H1 (cell line): ENCODE results near the gene ANKH. TPM values are rescaled to one million over a fixed set of nuclear protein-coding genes. Genes with fewer than 3 reads are reported as not detected.

Experiments
- CTCF ChIA-PET: fragments of 300-600 bp; sonication (Branson Sonifier 250); formaldehyde crosslinking; loops from one replicate; lab custom pipeline; 2021; ENCODE audit not compliant: partially characterized antibody; lab: Charles Lee
- POLR2A ChIA-PET: fragments of 300-600 bp; sonication (Branson Sonifier 250); formaldehyde crosslinking; loops from one replicate; lab custom pipeline; 2021; ENCODE audit warnings: inconsistent platforms; ENCODE audit not compliant: partially characterized antibody; lab: Charles Lee
- DNase-seq, 2 experiments: peaks; one replicate each; pipeline versions ENCODE4 v3.0.0 to v3.0.0-alpha.2; 2010 to 2022; ENCODE audit warnings: low spot score in 2 of 2, low read depth in 1 of 2, mixed read lengths in 1 of 2
- FAIRE-seq: peaks from 2 replicates; lab custom pipeline; 2011; peaks lifted over from hg19 to GRCh38; lab: Jason Lieb, UNC
- H2AFZ ChIP-seq: 2 replicates; pipeline ENCODE4 v1.8.1; 2012; ENCODE audit warnings: low read length, inconsistent platforms
- H2AK5ac ChIP-seq: 2 replicates; pipeline ENCODE4 v1.6.1; 2013; ENCODE audit warnings: low read depth, low read length
- H2BK120ac ChIP-seq: replicated peaks from 2 replicates; pipeline ENCODE3; 2013; ENCODE audit warnings: low read depth, low read length, inconsistent platforms
- H2BK12ac ChIP-seq: 2 replicates; pipeline ENCODE4 v1.6.1; 2013; ENCODE audit warnings: low read depth, low read length
- H2BK15ac ChIP-seq: 2 replicates; pipeline ENCODE4 v1.6.1; 2013; ENCODE audit warnings: low read length
- H2BK20ac ChIP-seq: 2 replicates; pipeline ENCODE4 v1.6.1; 2013; ENCODE audit warnings: low read length
- H2BK5ac ChIP-seq: 2 replicates; pipeline ENCODE4 v1.6.1; 2013; ENCODE audit warnings: low read depth, low read length
- H3K14ac ChIP-seq: 2 replicates; pipeline ENCODE4 v1.6.1; 2013; ENCODE audit warnings: inconsistent platforms; ENCODE audit not compliant: insufficient read length
- H3K18ac ChIP-seq: 2 replicates; pipeline ENCODE4 v1.6.1; 2013; ENCODE audit warnings: low read length; ENCODE audit errors: extremely low read depth
- H3K23ac ChIP-seq: 2 replicates; pipeline ENCODE4 v1.6.1; 2013; ENCODE audit warnings: inconsistent platforms; ENCODE audit not compliant: insufficient read length
- H3K23me2 ChIP-seq: 2 replicates; pipeline ENCODE4 v1.6.1; 2013; ENCODE audit warnings: low read depth, low read length
- H3K27ac ChIP-seq: 2 replicates; pipeline ENCODE4 v1.6.1; 2011; ENCODE audit warnings: low read depth, low read length, inconsistent platforms
- H3K27me3 ChIP-seq, 4 experiments: replicated peaks in 1 of 4; 1 replicate in 1 of 4; 2 replicates in 3 of 4; pipeline versions ENCODE4 v1.6.1 to v1.8.1; 2011 to 2013; ENCODE audit warnings: low read length in 3 of 4, mild to moderate bottlenecking in 3 of 4, inconsistent platforms in 2 of 4, mixed read lengths in 2 of 4, moderate library complexity in 1 of 4; ENCODE audit not compliant: control insufficient read depth in 3 of 4, insufficient read depth in 3 of 4; ENCODE audit errors: extremely low read depth in 1 of 4
- H3K36me3 ChIP-seq, 4 experiments: 2 replicates each; pipeline versions ENCODE4 v1.6.1 to v1.8.1; 2011 to 2013; ENCODE audit warnings: mild to moderate bottlenecking in 4 of 4, low read length in 3 of 4, moderate library complexity in 2 of 4, control low read depth in 1 of 4, inconsistent platforms in 1 of 4; ENCODE audit not compliant: insufficient read depth in 4 of 4, control insufficient read depth in 2 of 4
- H3K4ac ChIP-seq: replicated peaks from 2 replicates; pipeline ENCODE3; 2013; ENCODE audit warnings: low read length, low read depth, mixed read lengths, inconsistent platforms; ENCODE audit not compliant: insufficient read length
- H3K4me1 ChIP-seq, 4 experiments: replicated peaks in 1 of 4; 1 replicate in 1 of 4; 2 replicates in 3 of 4; pipeline versions ENCODE4 v1.6.1 to v1.8.1; 2011 to 2013; ENCODE audit warnings: low read length in 3 of 4, inconsistent platforms in 2 of 4, mixed read lengths in 1 of 4; ENCODE audit not compliant: insufficient read depth in 4 of 4, control insufficient read depth in 3 of 4
- H3K4me2 ChIP-seq, 2 experiments: 2 replicates each; pipeline versions ENCODE4 v1.6.1 to v1.8.1; 2011 to 2013; ENCODE audit warnings: low read depth in 2 of 2, low read length in 2 of 2, control low read depth in 1 of 2, inconsistent platforms in 1 of 2, mild to moderate bottlenecking in 1 of 2; ENCODE audit not compliant: insufficient read depth in 1 of 2
- H3K4me3 ChIP-seq, 4 experiments: fragments of 200-600, 300-600 bp in 1 of 4; sonication (generic), shearing (Covaris generic), sonication (Bioruptor Twin) in 1 of 4; 2 replicates each; pipeline versions ENCODE4 v1.5.1 to v1.8.1; 2011 to 2016; ENCODE audit warnings: low read length in 4 of 4, low read depth in 3 of 4, control low read depth in 2 of 4, inconsistent platforms in 2 of 4, mild to moderate bottlenecking in 2 of 4, mixed read lengths in 1 of 4, moderate library complexity in 1 of 4; ENCODE audit not compliant: insufficient read depth in 2 of 4; ENCODE audit errors: extremely low read depth in 1 of 4
- H3K56ac ChIP-seq: replicated peaks from 2 replicates; pipeline ENCODE3; 2013; ENCODE audit warnings: low read depth, mild to moderate bottlenecking, mixed read lengths, low read length, inconsistent platforms; ENCODE audit not compliant: insufficient read length
- H3K79me1 ChIP-seq: 2 replicates; pipeline ENCODE4 v1.6.1; 2013; ENCODE audit warnings: low read depth, low read length, control low read depth
- H3K79me2 ChIP-seq, 2 experiments: 2 replicates each; pipeline versions ENCODE4 v1.6.1 to v1.8.1; 2012 to 2013; ENCODE audit warnings: low read length in 2 of 2, mild to moderate bottlenecking in 2 of 2, inconsistent platforms in 1 of 2; ENCODE audit not compliant: insufficient read depth in 2 of 2, control insufficient read depth in 1 of 2
- H3K9ac ChIP-seq, 4 experiments: replicated peaks in 1 of 4; 1 replicate in 1 of 4; 2 replicates in 3 of 4; pipeline versions ENCODE4 v1.6.1 to v1.8.1; 2011 to 2013; ENCODE audit warnings: low read depth in 3 of 4, low read length in 3 of 4, control low read depth in 2 of 4, mild to moderate bottlenecking in 2 of 4, moderate library complexity in 2 of 4, inconsistent platforms in 1 of 4; ENCODE audit errors: extremely low read depth in 1 of 4
- H3K9me3 ChIP-seq, 2 experiments: 2 replicates each; pipeline versions ENCODE4 v1.6.1 to v1.8.1; 2012 to 2013; ENCODE audit warnings: mild to moderate bottlenecking in 2 of 2, moderate library complexity in 2 of 2, control low read depth in 1 of 2, inconsistent platforms in 1 of 2, low read depth in 1 of 2, low read length in 1 of 2, mixed read lengths in 1 of 2; ENCODE audit not compliant: insufficient read depth in 2 of 2
- H4K20me1 ChIP-seq, 2 experiments: replicated peaks in 1 of 2; 2 replicates each; pipeline versions ENCODE3 to v1.8.1; 2011 to 2013; ENCODE audit warnings: inconsistent platforms in 2 of 2, low read length in 2 of 2, mild to moderate bottlenecking in 1 of 2; ENCODE audit not compliant: insufficient read depth in 2 of 2, control insufficient read depth in 1 of 2
- H4K5ac ChIP-seq: 2 replicates; pipeline ENCODE4 v1.6.1; 2013; ENCODE audit warnings: low read length, low read depth, mixed read lengths, inconsistent platforms; ENCODE audit not compliant: insufficient read length
- H4K8ac ChIP-seq: 2 replicates; pipeline ENCODE4 v1.8.0; 2013; ENCODE audit warnings: mild to moderate bottlenecking, moderate library complexity, low read length, inconsistent platforms; ENCODE audit not compliant: insufficient read depth; ENCODE audit errors: extremely low read depth
- H4K91ac ChIP-seq: replicated peaks from 2 replicates; pipeline ENCODE3; 2013; ENCODE audit warnings: low read length, mixed read lengths, inconsistent platforms; ENCODE audit not compliant: insufficient read length
- TEAD4 ChIP-seq: IDR thresholded peaks from 2 replicates; pipeline ENCODE4 v1.6.1; 2012; ENCODE audit warnings: low read depth, low read length, inconsistent platforms, mixed read lengths
- USF2 ChIP-seq: IDR thresholded peaks from 2 replicates; pipeline ENCODE4 v1.6.1; 2011; ENCODE audit warnings: low read length, improper control_type of control experiment
- WGBS, 2 experiments: shearing (Covaris generic) in 1 of 2; methylation state at CpG; one replicate each; pipeline versions ENCODE4 v1.1.6 to v1.1.7; 2013 to 2015; ENCODE audit warnings: low lambda C conversion rate in 2 of 2, mixed read lengths in 2 of 2, inconsistent platforms in 1 of 2, low coverage in 1 of 2, missing lambda C conversion rate in 1 of 2; ENCODE audit not compliant: insufficient replicate concordance in 2 of 2, insufficient coverage in 1 of 2, insufficient read length in 1 of 2; ENCODE audit errors: extremely low coverage in 1 of 2, missing lambda C conversion rate in 1 of 2; 5-methylcytosine and 5-hydroxymethylcytosine counted together
- polyA plus RNA-seq, 7 experiments: library from polyadenylated mRNA; depleted of rRNA in 3 of 7; stranded (reverse) in 5 of 7; unstranded in 2 of 7; fragments of >200 nt in 5 of 7; fragments of 200-250 nt in 2 of 7; gene quantifications; 1 replicate in 5 of 7; 2 replicates in 1 of 7; 4 replicates in 1 of 7; pipeline versions ENCODE4 v1.2.1 to v1.2.3, GENCODE V29; 2011 to 2013; ENCODE audit warnings: missing spikeins in 2 of 7, mixed read lengths in 2 of 7
- total RNA-seq: library from RNA; stranded (reverse); fragmentation: NEBNext Ultra II Directional; extraction: Animal tissue kit (Norgen Biotek cat#: 25700); gene quantifications from 2 replicates; pipeline ENCODE4 v1.2.1, GENCODE V29; 2021

ANKH gene
- total and polyA plus RNA-seq, 2 of the 8 experiments (the other 6 are each of a cell fraction or from before 2014, with no cell fraction given): 5.3 to 13.0 TPM

- Histone ChIP-seq H3K36me3 (no peaks in the 10 kb centered on the region), H3K56ac (no peak overlapping the region), H2BK15ac (no peak overlapping the region), H3K27me3 (no peaks in the 10 kb centered on the region), H3K4me1 (no peaks in the 10 kb centered on the region), H4K91ac (no peak overlapping the region), H3K9ac (no peak overlapping the region), H2BK5ac (no peak overlapping the region), H2BK120ac (no peak overlapping the region), H2BK20ac (no peak overlapping the region), H3K23ac (no peak overlapping the region), H3K23me2 (no peaks in the 10 kb centered on the region), H3K79me2 (no peaks in the 10 kb centered on the region), H3K79me1 (no peaks in the 10 kb centered on the region), H4K20me1 (no peaks in the 10 kb centered on the region), H3K18ac (no peak overlapping the region), H3K4ac (no peak overlapping the region), H3K9me3 (no peaks in the 10 kb centered on the region), H2AK5ac (no peak overlapping the region), H2AFZ (no peak overlapping the region), H3K4me2 (no peak overlapping the region), H3K4me3 (no peak overlapping the region), H3K14ac (no peak overlapping the region), H4K8ac (no peak overlapping the region), H4K5ac (no peak overlapping the region), H2BK12ac (no peak overlapping the region), H3K27ac (no peak overlapping the region)
- 91% methylated on average over 4 of the region's 4 CpGs; no CpG with 5 or more reads in 1 of the 2 experiments for WGBS, 2 experiments
- CTCF ChIA-PET: interaction anchor here (1.0 kb wide), 1 partner anchor 101 kb away, joined by 3 read pairs; no protein-coding TSS in a partner anchor
- 0 out of 2 replicates have a peak, but pooled peaks have one; percentile 28 for TF ChIP-seq USF2
- TF ChIP-seq TEAD4: no peak
- POLR2A ChIA-PET: no interaction called here
- DNase-seq (no peak), FAIRE-seq (no peak)
Observed at GRCh38 chr5:14826714-14827113, 44.9 kb downstream of the ANKH start.
